IPS-18c (cell line): ENCODE results near the gene PSME4.

Experiments used
- H3K4me3 ChIP-seq: 2 replicates; pipeline ENCODE4 v1.7.0; 2013; ENCODE audit warnings: low read depth, mild to moderate bottlenecking, low read length, moderate library complexity; ENCODE audit not compliant: insufficient read depth
- H3K9me3 ChIP-seq: one replicate; pipeline ENCODE4 v1.6.1; 2013; ENCODE audit warnings: mild to moderate bottlenecking, low read length, moderate library complexity; ENCODE audit not compliant: control insufficient read depth, insufficient read depth

Gene PSME4, protein sequence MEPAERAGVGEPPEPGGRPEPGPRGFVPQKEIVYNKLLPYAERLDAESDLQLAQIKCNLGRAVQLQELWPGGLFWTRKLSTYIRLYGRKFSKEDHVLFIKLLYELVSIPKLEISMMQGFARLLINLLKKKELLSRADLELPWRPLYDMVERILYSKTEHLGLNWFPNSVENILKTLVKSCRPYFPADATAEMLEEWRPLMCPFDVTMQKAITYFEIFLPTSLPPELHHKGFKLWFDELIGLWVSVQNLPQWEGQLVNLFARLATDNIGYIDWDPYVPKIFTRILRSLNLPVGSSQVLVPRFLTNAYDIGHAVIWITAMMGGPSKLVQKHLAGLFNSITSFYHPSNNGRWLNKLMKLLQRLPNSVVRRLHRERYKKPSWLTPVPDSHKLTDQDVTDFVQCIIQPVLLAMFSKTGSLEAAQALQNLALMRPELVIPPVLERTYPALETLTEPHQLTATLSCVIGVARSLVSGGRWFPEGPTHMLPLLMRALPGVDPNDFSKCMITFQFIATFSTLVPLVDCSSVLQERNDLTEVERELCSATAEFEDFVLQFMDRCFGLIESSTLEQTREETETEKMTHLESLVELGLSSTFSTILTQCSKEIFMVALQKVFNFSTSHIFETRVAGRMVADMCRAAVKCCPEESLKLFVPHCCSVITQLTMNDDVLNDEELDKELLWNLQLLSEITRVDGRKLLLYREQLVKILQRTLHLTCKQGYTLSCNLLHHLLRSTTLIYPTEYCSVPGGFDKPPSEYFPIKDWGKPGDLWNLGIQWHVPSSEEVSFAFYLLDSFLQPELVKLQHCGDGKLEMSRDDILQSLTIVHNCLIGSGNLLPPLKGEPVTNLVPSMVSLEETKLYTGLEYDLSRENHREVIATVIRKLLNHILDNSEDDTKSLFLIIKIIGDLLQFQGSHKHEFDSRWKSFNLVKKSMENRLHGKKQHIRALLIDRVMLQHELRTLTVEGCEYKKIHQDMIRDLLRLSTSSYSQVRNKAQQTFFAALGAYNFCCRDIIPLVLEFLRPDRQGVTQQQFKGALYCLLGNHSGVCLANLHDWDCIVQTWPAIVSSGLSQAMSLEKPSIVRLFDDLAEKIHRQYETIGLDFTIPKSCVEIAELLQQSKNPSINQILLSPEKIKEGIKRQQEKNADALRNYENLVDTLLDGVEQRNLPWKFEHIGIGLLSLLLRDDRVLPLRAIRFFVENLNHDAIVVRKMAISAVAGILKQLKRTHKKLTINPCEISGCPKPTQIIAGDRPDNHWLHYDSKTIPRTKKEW (N-terminal part only)

GRCh38 chr2:53970724-53971602 lies at the start of gene PSME4:
TSS of gene PSME4 (minus strand) at chr2:53970993. CDS start at chr2:53970784, 209 bp downstream.
- Histone ChIP-seq H3K9me3 (no peaks in the 10 kb centered on the region), H3K4me3 (peak within 1 kb of the TSS; percentile 74)

- Histone ChIP-seq H3K4me3 (no peak overlapping the region), H3K9me3 (no peaks in the 10 kb centered on the region)
Measured at GRCh38 chr2:54015798-54016699, 45.3 kb upstream of the PSME4 start.

DNA sequence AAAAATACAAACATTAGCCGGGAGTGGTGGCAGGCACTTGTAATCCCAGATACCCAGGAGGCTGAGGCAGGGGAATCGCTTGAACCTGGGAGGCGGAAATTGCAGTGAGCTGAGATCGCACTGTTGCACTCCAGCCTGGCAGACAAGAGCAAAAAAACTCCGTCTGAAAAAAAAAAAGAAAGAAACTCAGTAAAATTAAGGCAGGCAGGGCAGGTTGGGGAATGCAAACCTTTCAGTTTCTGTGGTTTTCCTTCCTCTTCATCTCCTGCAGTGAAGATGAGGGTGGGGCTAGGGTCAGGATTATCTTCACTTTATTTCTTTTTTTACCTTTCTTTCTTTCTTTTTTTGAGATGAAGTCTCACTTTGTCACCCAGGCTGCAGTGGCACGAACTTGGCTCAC lies 43.2 kb upstream of the PSME4 start:
- Histone ChIP-seq H3K9me3 (peaks cover 4% of the 10 kb centered on the region), H3K4me3 (no peak overlapping the region)

DNA sequence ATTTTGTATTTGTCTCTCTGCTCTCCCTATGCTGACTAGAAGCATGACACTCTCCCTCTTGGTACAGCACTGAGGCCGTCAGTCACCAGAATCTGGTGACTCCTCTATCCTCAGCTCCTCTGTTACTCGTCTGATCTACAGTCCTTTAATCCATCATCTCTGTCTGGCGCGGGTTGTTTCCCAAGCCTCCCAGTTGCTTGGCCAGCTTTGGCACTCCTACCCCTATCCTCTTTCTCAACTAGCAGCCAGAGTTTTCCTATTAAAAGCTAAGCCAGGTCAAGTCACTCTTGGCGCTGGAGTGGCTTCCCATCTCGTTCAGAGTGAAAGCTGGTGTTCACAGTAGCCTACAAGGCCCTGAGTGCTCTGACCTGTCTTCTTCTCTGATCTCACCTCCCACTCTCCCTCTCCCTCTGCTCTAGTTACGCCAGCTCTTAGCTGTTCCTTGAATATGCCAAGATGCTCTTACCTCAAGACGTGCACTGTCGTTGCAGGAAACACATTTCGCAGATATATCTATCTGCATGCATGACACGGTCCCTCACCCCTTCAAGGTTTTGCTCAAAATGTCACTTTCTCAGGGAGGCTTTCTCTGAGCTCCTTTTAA lies 41.8 kb upstream of the PSME4 start:
- H3K9me3 ChIP-seq, result peaks cover 4% of the 10 kb centered on the region
- H3K4me3 ChIP-seq, result no peak overlapping the region

DNA sequence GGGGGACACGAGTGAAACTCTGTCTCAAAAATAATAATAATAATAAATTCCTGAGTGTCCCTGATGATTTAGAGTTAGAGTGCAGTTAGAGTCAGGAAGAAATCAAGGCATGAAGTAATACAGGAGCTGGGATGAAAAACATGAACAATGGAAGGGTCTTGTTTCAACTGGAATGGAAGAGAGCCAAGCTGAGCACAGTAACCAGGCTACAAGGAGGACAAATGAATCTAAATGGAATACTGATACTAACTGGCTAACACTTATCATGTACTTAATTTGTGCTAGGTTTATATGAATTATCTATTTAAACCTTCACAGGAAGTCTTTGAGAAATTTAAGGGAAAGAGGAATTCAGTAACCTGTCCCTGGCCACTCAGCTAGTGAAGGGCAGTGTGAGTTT lies 38.8 kb upstream of the PSME4 start:
- Histone ChIP-seq H3K4me3 (no peak overlapping the region), H3K9me3 (peaks cover 4% of the 10 kb centered on the region)

- peaks cover 4% of the 10 kb centered on the region for H3K9me3 ChIP-seq
- no peak overlapping the region for H3K4me3 ChIP-seq
Measured at GRCh38 chr2:54008439-54008838, 37.6 kb upstream of the PSME4 start.

GRCh38 chr2:54000524-54000923 lies 29.7 kb upstream of the PSME4 start:
- H3K9me3 ChIP-seq, result no peaks in the 10 kb centered on the region
- no peak overlapping the region for H3K4me3 ChIP-seq

DNA sequence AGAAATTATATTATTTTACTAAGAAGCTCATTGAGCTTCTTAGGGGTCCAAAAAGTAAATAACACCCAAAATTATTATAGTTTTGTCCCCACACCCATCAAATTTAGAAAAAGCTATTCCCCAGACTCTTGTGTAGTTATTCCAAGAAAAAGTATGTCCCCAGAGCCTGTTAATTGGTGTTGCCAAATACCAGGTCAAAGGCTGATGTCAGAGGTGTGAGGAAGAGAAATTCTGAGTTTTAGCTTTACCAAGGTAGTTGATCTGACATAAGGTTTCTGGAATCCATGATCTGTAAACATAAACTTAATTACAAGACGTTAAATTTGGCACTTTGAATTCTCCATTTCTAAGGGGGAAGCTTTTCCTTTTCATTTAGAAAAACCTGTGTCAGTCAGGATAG lies 29.3 kb upstream of the PSME4 start:
- H3K9me3 ChIP-seq, result no peaks in the 10 kb centered on the region
- no peak overlapping the region for H3K4me3 ChIP-seq

DNA sequence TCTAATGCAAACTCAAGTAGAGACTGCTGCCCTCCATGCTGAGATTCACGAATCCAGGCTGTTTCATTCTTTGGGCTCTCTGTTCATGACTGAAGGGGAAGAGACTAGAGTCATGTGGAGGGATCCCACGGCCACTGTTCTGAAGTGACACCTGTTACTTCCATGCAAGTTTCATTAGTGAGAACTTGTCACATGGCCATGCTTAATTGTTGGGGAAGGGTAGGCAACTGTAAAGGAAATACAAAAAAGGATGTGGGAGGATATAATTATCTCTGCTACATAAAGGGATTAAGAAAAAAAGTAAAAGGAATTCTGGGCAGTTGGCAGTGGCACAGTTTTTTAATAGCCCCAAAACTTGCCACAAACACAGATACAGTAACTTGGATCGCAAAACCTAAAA lies 28.0 kb upstream of the PSME4 start:
- no peak overlapping the region for H3K4me3 ChIP-seq
- H3K9me3 ChIP-seq, result no peaks in the 10 kb centered on the region

- Histone ChIP-seq H3K4me3 (no peak overlapping the region), H3K9me3 (no peaks in the 10 kb centered on the region)
Measured at GRCh38 chr2:53994818-53995808, 24.3 kb upstream of the PSME4 start.

DNA sequence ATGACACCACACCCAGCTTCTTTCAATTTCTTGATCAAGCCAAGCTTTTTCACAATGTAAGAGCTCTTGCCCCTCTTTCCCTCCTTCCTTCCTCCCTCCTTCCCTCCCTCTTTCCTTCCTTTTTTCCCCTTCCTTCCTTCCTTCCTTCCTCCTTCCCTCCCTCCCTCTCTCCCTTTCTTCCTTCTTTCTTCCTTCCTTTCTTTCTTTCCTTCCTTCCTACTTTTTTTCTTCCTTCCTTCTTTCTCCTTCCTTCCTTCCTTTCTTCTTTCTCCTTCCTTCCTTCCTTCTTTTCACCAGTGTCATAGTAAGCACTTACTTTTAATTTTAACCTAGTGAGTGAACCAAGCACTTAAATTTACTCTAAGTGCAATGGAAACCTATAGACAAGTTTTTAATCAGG lies 21.2 kb upstream of the PSME4 start:
- Histone ChIP-seq H3K9me3 (no peaks in the 10 kb centered on the region), H3K4me3 (no peak overlapping the region)

- no peak overlapping the region for H3K4me3 ChIP-seq
- H3K9me3 ChIP-seq, result no peaks in the 10 kb centered on the region
Measured at GRCh38 chr2:53989210-53989862, 18.5 kb upstream of the PSME4 start.

- no peaks in the 10 kb centered on the region for H3K9me3 ChIP-seq
- H3K4me3 ChIP-seq, result no peak overlapping the region
Measured at GRCh38 chr2:53987336-53987921, 16.6 kb upstream of the PSME4 start.

GRCh38 chr2:53985646-53986045 lies 14.9 kb upstream of the PSME4 start:
- H3K4me3 ChIP-seq, result no peak overlapping the region
- H3K9me3 ChIP-seq, result no peaks in the 10 kb centered on the region
